Stimulated activated CD4-positive, alpha-beta T cell treated with anti-CD3 and anti-CD28 coated beads, Interleukin-1b, Interleukin-23, amount 100 ng/mL, for 24 hours (primary cell): ENCODE measurements around the gene BRF1.

Source experiments
- DNase-seq, 4 experiments: peaks; one replicate each; pipeline ENCODE4 v3.0.0-alpha.2; 2020; ENCODE audit warnings: low read depth in 4 of 4, low spot score in 1 of 4

The BRF1 gene

GRCh38 chr14:105240811-105241576 lies 59.8 kb downstream of the BRF1 start:
- no peak for DNase-seq

DNA sequence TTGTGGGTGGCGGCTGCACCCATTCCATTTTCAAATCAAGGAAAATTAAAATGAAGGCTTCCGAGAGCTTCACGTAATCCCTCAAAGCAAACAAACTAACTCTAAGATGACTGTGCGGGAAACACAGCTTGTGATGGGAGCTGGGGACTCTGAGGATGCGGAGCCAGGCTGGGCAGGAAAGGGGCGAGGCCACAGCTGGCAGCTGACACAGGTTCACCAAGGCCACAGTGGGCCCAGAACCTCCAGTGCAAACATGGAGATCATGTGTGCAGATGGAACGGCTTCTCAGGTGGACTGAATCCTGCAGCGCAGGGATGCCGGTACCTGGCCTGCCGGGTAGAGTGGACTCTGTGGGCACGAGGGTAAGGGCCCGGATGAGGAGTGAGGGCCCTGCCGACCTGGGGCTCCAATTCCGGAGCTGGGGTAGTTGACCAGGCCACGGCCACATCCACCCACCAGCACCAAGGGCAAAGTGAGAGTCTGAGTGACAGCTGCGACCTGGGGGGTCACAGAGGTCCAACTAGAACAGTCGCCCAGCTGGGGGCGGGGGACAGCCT lies 71.6 kb downstream of the BRF1 start:
- DNase-seq = no peak

GRCh38 chr14:105228562-105228961 lies 72.2 kb downstream of the BRF1 start:
- no peak for DNase-seq

- DNase-seq = no peak
Measured at GRCh38 chr14:105227346-105227745, 73.5 kb downstream of the BRF1 start.

DNA sequence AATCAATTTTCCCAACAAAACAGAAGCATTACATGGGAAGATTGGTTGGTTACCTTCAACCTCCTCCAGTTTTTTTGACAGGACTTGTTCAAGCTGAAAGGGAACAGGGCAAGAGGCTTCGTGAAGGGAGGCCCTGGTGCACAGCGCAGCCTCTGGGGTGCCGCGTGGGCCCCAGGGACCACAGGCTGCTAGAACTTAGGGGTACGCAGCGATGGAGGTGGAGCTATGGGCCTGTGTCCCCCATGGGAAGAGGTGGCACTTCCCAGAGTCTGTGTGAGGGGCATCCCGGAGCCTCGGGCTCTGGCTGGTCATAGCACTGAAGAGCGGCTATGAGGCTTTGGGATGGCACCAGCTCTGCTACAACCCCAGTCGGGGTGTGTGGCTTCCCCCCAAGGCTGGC lies 74.6 kb downstream of the BRF1 start:
- no peak for DNase-seq

DNA sequence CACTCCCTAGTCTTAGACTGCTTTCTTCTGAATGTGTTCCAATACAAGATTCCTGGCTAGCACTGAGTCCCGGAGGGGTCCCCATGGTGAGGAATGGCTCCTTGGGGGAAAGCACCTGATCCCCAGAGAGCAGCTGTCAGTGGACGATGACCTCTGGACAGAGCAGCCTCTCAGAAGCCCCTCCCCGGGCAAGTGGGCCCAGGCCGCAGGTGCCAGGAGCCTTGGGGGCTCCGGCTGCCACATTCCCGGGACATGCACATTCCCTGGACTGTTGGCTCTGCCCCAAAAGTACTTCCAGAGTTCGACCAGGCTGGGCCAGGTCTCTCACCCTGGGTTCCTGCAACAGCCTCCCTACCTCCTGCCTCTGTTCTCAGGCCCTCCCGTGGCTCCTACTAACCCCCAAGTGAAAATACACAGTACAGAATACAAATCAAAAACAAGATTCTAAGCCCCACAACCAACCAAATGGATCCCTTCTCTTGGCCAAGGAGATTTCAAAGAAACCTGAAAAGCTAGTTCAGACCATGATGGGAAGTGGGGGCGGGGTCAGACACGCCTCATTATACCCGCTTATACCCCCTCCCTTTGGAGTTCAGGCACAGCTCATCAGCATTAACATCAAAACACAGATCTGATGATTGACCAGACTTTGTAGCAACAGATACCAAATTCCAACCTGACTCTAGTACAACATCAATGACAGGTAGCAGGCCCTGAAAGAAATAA lies 75.8 kb downstream of the BRF1 start:
- DNase-seq = no peak

GRCh38 chr14:105223770-105224544 lies 76.8 kb downstream of the BRF1 start:
- no peak for DNase-seq

- DNase-seq = no peak
Measured at GRCh38 chr14:105223260-105223659, 77.5 kb downstream of the BRF1 start.

- no peak for DNase-seq
Measured at GRCh38 chr14:105221598-105222178, 79.1 kb downstream of the BRF1 start.

GRCh38 chr14:105220699-105221597 lies 79.9 kb downstream of the BRF1 start:
- no peak for DNase-seq

GRCh38 chr14:105219753-105220152 lies 81.0 kb downstream of the BRF1 start:
- DNase-seq = no peak

DNA sequence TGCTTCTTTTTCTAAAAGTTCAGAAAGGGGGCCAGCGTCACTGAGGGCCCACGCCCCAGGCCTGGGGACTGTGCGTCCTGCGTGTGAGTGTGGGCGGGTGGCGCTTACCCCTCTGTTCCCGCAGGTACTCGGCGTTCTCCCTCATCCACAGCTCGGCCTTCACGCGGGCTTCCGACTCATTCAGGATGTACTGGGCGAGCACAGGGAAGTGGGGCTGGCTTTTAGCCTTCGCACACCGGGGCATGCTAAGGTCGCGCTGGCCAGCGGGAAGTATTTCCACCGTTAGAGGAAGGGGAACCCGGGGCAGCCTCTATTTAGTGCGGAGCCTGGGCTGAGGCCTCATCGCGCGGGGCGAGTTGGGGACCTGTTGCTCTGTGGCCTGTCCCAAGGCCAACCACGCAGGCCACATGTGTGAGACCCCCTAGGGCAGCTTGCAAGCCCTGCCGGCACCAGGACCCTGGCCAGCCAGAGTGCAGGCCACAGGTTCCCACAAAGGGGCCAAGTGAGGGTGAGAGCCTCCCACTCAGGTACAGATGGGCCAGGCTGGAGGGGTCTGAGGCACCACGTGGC lies 81.7 kb downstream of the BRF1 start:
- DNase-seq = no peak

- DNase-seq = no peak
Measured at GRCh38 chr14:105218611-105219010, 82.2 kb downstream of the BRF1 start.

DNA sequence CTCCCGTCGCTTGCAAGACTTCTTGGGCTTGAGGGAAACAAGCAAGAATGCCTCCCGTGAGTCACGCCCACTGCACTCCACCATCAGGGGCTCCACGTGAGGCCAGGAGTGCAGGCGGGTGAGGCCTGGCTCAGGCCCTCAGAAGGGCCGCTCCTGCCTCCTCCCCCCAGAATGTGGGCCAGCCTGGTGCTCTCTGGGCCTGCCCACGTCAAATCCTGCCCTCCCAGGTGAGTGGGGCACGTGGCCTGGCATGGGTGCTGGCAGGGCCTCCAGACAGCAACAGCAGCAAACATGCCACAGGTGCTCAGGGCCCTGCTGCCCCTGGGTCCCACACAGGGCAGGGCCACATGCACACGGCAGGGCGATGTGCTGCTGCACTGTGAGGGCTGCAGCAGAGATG lies 83.0 kb downstream of the BRF1 start:
- DNase-seq = no peak

DNA sequence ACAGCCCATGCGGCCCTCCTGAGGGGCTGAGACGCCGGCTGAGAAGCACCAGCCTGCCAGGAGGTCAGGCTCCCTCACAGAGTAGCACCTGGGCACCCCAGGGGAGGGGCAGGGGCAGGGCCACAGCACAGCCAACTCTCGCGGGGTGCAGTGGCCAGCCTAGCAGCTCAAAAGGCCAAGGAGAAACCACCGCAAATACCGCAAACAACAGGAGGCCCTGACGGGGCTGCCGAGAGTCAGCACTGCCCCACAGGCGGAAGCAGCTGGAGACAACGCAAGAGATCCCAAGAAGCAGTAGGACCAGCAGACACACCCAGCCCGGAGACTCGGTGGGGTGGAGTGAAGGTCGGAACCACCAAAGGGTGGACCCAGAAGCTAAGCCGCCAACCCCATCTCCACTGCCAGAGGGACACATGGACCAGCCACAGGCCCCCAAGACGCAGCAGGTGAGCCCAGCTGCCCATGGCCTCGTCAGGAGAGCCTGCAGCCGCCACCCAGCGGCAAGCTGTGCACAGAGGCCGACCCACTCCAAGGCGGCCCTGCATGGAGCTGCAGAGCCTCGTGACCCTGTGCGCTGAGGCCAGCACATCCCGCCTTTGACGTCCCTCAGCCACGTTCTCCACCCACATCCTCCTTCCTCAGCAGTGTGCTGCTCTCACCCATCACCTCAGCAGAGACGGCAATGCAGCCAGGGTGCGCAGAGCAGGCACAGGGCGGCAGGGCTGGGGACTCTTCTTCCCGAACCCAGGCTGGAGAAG lies 84.1 kb downstream of the BRF1 start:
- no peak for DNase-seq

- no peak for DNase-seq
Measured at GRCh38 chr14:105215602-105216001, 85.2 kb downstream of the BRF1 start.

GRCh38 chr14:105214324-105214915 lies 86.4 kb downstream of the BRF1 start:
- no peak for DNase-seq

GRCh38 chr14:105213361-105213760 lies 87.4 kb downstream of the BRF1 start:
- no peak for DNase-seq
